Omental fat pad (tissue), 4 donors: ENCODE data around the gene TRIM43. TPM values are rescaled to one million over a fixed set of nuclear protein-coding genes. Genes with fewer than 3 reads are reported as not detected.
"Not testable (repeated sequence)": the region's sequence is repeated elsewhere in the genome, so short reads cannot be mapped to it uniquely, and the experiment has no call there.

Experiments
- ATAC-seq: fragments of 150-250 bp; one replicate; pipeline ENCODE4 v1.9.1; 2016; ENCODE audit warnings: mild to moderate bottlenecking, moderate library complexity; ENCODE audit not compliant: low FRiP score
- DNase-seq: peaks from one replicate; pipeline ENCODE4 v3.0.0-alpha.2; 2019; ENCODE audit warnings: low spot score
- small RNA-seq: library from RNA; depleted of rRNA; stranded (forward); fragments of <200 nt; gene quantifications from one replicate; pipeline ENCODE3, GENCODE V24; 2016
- total RNA-seq, 4 donors: library from RNA; depleted of rRNA; stranded (reverse); fragments of >200 nt; gene quantifications; one replicate each; pipeline ENCODE4 v1.1.0, GENCODE V29; 2016

Gene TRIM43
- total RNA-seq, 4 donors from 2014 or later: not detected

GRCh38 chr2:95645312-95645711 lies 53.5 kb downstream of the TRIM43 start:
- DNase-seq, ATAC-seq: not testable (repeated sequence)

GRCh38 chr2:95646274-95646994 lies 54.6 kb downstream of the TRIM43 start:
- ATAC-seq, DNase-seq: not testable (repeated sequence)

GRCh38 chr2:95648894-95649544 lies 57.2 kb downstream of the TRIM43 start:
- not testable (repeated sequence) for ATAC-seq, DNase-seq

Small RNA genes lying within 50 kb of the gene (small RNA-seq; reads per million reads assigned to genes)
- not detected for gene AC009237.4
- gene AC009237.7: not detected

Other genes with a start within 250 kb of the TRIM43 start
- gene FAHD2A, start 189.3 kb upstream of the TRIM43 start, total RNA-seq: 10 to 100 TPM; 17.7 to 28.8 (median 26.0) TPM
- not detected for gene TRIM43B, start 107.2 kb upstream of the TRIM43 start, total RNA-seq